MM.1S (cell line): ENCODE data around the gene CLMP.

Experiments used
- DNase-seq: peaks from one replicate; pipeline ENCODE4 v3.0.0-alpha.2; 2015
- H2AFZ ChIP-seq: fragments of 300-600 bp; sonication (generic); 2 replicates; pipeline ENCODE4 v1.6.0; 2016; ENCODE audit warnings: antibody characterized with exemption, low read length
- H3F3A ChIP-seq: fragments of 300-600 bp; sonication (generic); 2 replicates; pipeline ENCODE4 v1.6.1; 2016; ENCODE audit warnings: mild to moderate bottlenecking, antibody characterized with exemption, low read length, moderate library complexity, mixed read lengths; ENCODE audit not compliant: insufficient read depth
- H3K27ac ChIP-seq: fragments of 300-600 bp; sonication (generic); 2 replicates; pipeline ENCODE4 v1.5.1; 2016; ENCODE audit warnings: mild to moderate bottlenecking, low read length
- H3K27me3 ChIP-seq: fragments of 300-600 bp; sonication (generic); replicated peaks from 2 replicates; pipeline ENCODE4 v1.6.0; 2016; ENCODE audit warnings: low read length; ENCODE audit not compliant: insufficient read depth
- H3K36me3 ChIP-seq: fragments of 300-600 bp; sonication (generic); replicated peaks from 2 replicates; pipeline ENCODE4 v1.6.1; 2016; ENCODE audit warnings: mild to moderate bottlenecking, low read length, mixed read lengths; ENCODE audit not compliant: insufficient read depth
- H3K4me1 ChIP-seq: fragments of 300-600 bp; sonication (generic); 2 replicates; pipeline ENCODE4 v1.6.1; 2016; ENCODE audit warnings: low read length, mixed read lengths
- H3K4me2 ChIP-seq: fragments of 300-600 bp; sonication (generic); 2 replicates; pipeline ENCODE4 v1.6.0; 2016; ENCODE audit warnings: low read depth, low read length
- H3K4me3 ChIP-seq: fragments of 300-600 bp; sonication (generic); 2 replicates; pipeline ENCODE4 v1.5.1; 2016; ENCODE audit warnings: low read length, mixed read lengths
- H3K79me2 ChIP-seq: fragments of 300-600 bp; sonication (generic); 2 replicates; pipeline ENCODE4 v1.6.1; 2016; ENCODE audit warnings: mixed run types, low read length, mixed read lengths
- H3K9ac ChIP-seq: fragments of 300-600 bp; sonication (generic); 2 replicates; pipeline ENCODE4 v1.6.1; 2016; ENCODE audit warnings: low read length, mixed read lengths
- H3K9me2 ChIP-seq: fragments of 300-600 bp; sonication (generic); replicated peaks from 2 replicates; pipeline ENCODE4 v1.6.1; 2016; ENCODE audit warnings: mild to moderate bottlenecking, low read length, mixed read lengths; ENCODE audit not compliant: insufficient read depth
- H3K9me3 ChIP-seq: fragments of 300-600 bp; sonication (generic); replicated peaks from 2 replicates; pipeline ENCODE4 v1.6.1; 2016; ENCODE audit warnings: mild to moderate bottlenecking, low read length, mixed read lengths; ENCODE audit not compliant: insufficient read depth
- H4K20me1 ChIP-seq: fragments of 300-600 bp; sonication (generic); 2 replicates; pipeline ENCODE4 v1.6.1; 2016; ENCODE audit warnings: mild to moderate bottlenecking, low read length, moderate library complexity, mixed read lengths; ENCODE audit not compliant: insufficient read depth
- EZH2 ChIP-seq: fragments of 300-600 bp; sonication (generic); optimal IDR thresholded peaks from 2 replicates; pipeline ENCODE3; 2017; ENCODE audit warnings: low read depth, mild to moderate bottlenecking, antibody characterized with exemption, low read length, mixed read lengths
- EZH2phosphoT487 ChIP-seq: fragments of 300-600 bp; sonication (generic); IDR thresholded peaks from 2 replicates; pipeline ENCODE4 v1.6.1; 2018; ENCODE audit warnings: antibody characterized with exemption, low read length
- TF ChIP-seq, protein P1 (sequence below): fragments of 300-600 bp; sonication (generic); IDR thresholded peaks from 2 replicates; pipeline ENCODE4 v1.5.1; 2016; ENCODE audit warnings: antibody characterized with exemption, low read length, mixed read lengths

The CLMP gene

DNA sequence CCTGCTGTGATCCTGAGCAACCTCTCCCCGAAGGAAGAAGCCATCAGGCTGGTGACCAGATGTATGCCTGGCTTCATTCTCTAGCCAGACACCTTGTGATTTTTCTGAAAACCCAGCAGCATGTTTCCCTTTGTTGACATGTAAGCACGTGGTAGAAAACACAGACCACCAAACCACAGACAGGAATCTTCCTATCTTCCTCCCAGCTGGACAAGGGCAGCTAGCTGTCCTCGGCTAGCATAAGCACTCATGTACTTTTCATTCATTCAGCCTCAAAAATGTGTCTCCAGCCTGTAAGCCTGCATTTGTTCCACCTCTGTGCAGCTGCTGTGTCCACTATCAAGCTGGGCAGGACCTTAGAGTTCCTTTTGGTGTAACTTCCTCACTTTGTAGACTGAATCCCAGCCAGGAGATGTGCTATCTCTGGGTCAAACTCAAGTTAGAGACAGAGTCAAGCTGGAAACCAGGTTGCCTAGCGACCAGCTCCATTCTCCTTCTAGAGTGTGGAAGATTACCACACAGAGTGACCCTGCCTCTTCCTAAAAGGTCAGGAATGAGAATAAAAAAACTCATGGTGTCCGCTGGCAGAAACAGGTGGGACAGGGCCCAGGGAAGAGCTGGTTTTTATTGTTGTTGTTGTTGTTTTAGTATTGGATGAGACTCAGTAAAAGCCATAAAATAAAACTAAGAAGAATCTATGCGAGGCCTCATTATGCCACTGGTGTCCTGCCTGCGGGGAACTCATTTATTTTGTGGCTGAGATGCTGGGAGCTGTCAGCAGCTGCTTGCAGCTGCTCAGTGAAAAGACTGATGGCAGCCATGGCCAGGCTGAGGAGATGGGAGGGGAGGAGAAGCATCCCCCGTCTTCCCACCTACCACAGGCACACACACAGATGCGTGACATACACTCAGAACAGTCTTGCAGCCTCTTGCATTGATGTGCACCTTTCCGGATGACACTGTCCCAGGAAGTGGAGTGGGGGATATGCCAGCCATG lies 7.4 kb upstream of the CLMP start:
- no peaks in the 10 kb centered on the region for H3F3A ChIP-seq
- H3K27me3 ChIP-seq: no peaks in the 10 kb centered on the region
- no peak overlapping the region for H3K4me2 ChIP-seq
- no peaks in the 10 kb centered on the region for H3K36me3 ChIP-seq
- no peaks in the 10 kb centered on the region for H3K79me2 ChIP-seq
- H3K4me3 ChIP-seq: no peak overlapping the region
- H3K9me2 ChIP-seq: no peaks in the 10 kb centered on the region
- no peaks in the 10 kb centered on the region for H3K9me3 ChIP-seq
- no peaks in the 10 kb centered on the region for H4K20me1 ChIP-seq
- no peak for DNase-seq
- no peak overlapping the region for H2AFZ ChIP-seq
- no peaks in the 10 kb centered on the region for H3K4me1 ChIP-seq
- H3K9ac ChIP-seq: no peak overlapping the region
- TF ChIP-seq EZH2 (no peak), EZH2phosphoT487 (no peak)
- TF ChIP-seq, protein P1, sequence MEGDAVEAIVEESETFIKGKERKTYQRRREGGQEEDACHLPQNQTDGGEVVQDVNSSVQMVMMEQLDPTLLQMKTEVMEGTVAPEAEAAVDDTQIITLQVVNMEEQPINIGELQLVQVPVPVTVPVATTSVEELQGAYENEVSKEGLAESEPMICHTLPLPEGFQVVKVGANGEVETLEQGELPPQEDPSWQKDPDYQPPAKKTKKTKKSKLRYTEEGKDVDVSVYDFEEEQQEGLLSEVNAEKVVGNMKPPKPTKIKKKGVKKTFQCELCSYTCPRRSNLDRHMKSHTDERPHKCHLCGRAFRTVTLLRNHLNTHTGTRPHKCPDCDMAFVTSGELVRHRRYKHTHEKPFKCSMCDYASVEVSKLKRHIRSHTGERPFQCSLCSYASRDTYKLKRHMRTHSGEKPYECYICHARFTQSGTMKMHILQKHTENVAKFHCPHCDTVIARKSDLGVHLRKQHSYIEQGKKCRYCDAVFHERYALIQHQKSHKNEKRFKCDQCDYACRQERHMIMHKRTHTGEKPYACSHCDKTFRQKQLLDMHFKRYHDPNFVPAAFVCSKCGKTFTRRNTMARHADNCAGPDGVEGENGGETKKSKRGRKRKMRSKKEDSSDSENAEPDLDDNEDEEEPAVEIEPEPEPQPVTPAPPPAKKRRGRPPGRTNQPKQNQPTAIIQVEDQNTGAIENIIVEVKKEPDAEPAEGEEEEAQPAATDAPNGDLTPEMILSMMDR: no peak
- no peak overlapping the region for H3K27ac ChIP-seq

DNA sequence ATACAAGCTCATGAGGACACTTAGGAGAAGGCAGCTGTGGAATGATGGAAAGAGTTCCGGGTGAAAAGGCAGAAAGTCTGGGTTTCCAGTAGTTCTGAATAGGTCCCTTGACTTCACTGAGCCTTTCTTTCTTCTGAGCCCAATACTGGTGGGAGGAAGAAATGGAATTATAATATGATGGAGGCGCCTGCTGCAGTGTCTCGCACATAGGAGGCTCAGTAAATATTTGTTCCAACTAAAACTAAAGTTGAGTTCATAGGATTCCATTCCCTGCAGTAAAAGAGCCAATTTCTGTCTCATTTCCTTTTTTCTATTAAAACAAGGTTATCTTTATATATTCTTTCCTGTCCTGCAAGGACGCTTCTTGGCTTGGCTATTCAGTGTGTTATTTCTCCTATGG lies 5.2 kb upstream of the CLMP start:
- no peak overlapping the region for H3K27ac ChIP-seq
- no peaks in the 10 kb centered on the region for H3K36me3 ChIP-seq
- H3K79me2 ChIP-seq: no peaks in the 10 kb centered on the region
- no peaks in the 10 kb centered on the region for H4K20me1 ChIP-seq
- no peaks in the 10 kb centered on the region for H3K4me1 ChIP-seq
- H3K27me3 ChIP-seq: peaks cover 4% of the 10 kb centered on the region; the same call in 1 of the 2 replicates
- H3K9me2 ChIP-seq: no peaks in the 10 kb centered on the region
- H3F3A ChIP-seq: no peaks in the 10 kb centered on the region
- H3K4me3 ChIP-seq: no peak overlapping the region
- no peak overlapping the region for H3K9ac ChIP-seq
- no peak overlapping the region for H2AFZ ChIP-seq
- no peak overlapping the region for H3K4me2 ChIP-seq
- TF ChIP-seq EZH2phosphoT487: no peak
- no peak for TF ChIP-seq EZH2
- TF ChIP-seq, protein P1: no peak
- no peak for DNase-seq
- H3K9me3 ChIP-seq: no peaks in the 10 kb centered on the region

DNA sequence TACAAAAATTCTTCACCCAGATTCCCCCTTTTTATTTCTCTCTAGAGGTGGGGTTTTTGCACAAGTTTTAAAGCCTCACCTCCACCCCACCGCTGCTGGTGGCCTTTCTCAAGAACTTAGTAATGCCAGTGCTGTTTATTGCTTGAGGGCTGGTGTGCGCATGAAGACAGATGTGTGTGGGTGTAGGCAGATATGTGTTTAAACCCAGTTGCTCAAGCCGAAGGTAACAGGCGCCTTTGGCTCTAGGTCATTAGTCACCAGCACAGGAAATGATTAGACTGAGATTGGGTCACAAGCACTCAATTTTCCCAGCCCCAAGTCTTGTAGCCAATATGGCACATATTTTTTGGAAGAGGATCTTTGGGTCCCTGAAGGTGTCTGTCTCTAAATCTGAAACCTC lies 2.7 kb upstream of the CLMP start:
- TF ChIP-seq EZH2phosphoT487 (no peak), EZH2 (no peak)
- TF ChIP-seq, protein P1: no peak
- H3K79me2 ChIP-seq: no peaks in the 10 kb centered on the region
- H3K9me2 ChIP-seq: no peaks in the 10 kb centered on the region
- H3F3A ChIP-seq: no peaks in the 10 kb centered on the region
- H4K20me1 ChIP-seq: no peaks in the 10 kb centered on the region
- H3K4me1 ChIP-seq: no peaks in the 10 kb centered on the region
- H2AFZ ChIP-seq: no peak overlapping the region
- peaks cover 27% of the 10 kb centered on the region for H3K27me3 ChIP-seq
- H3K9me3 ChIP-seq: no peaks in the 10 kb centered on the region
- no peak for DNase-seq
- no peaks in the 10 kb centered on the region for H3K36me3 ChIP-seq
- no peak overlapping the region for H3K9ac ChIP-seq
- no peak overlapping the region for H3K27ac ChIP-seq
- H3K4me3 ChIP-seq: no peak overlapping the region
- no peak overlapping the region for H3K4me2 ChIP-seq
